Caco-2 (cell line): ENCODE results near the gene GRIN2A. TPM values are rescaled to one million over a fixed set of nuclear protein-coding genes. Genes with fewer than 3 reads are reported as not detected.

Experiments
- BruUV-seq: library from RNA; stranded (reverse); fragments of 400-500 nt; replicated peaks from 2 replicates; lab custom pipeline; 2021; lab: Mats Ljungman, UMichigan
- CTCF ChIA-PET: fragments of 300-600 bp; sonication (Branson Sonifier 250); formaldehyde crosslinking; loops from one replicate; lab custom pipeline; 2022; ENCODE audit warnings: antibody characterized with exemption; lab: Charles Lee
- POLR2A ChIA-PET: fragments of 300-600 bp; sonication (Branson Sonifier 250); formaldehyde crosslinking; loops from one replicate; lab custom pipeline; 2022; ENCODE audit warnings: antibody characterized with exemption; lab: Charles Lee
- DNase-seq, 2 experiments: peaks; one replicate each; pipeline versions ENCODE4 v3.0.0 to v3.0.0-alpha.2; 2020 to 2022
- H3K27me3 ChIP-seq: replicated peaks from 2 replicates; pipeline ENCODE4 v1.6.0; 2011; ENCODE audit warnings: low read length; ENCODE audit not compliant: control insufficient read depth, insufficient read depth
- H3K36me3 ChIP-seq: 2 replicates; pipeline ENCODE4 v1.5.1; 2011; ENCODE audit warnings: low read length; ENCODE audit not compliant: control insufficient read depth, insufficient read depth
- H3K4me1 ChIP-seq: fragments of 250-450 bp; sonication (Bioruptor Pico); 2 replicates; pipeline ENCODE4 v1.5.1; 2020; ENCODE audit warnings: mild to moderate bottlenecking
- H3K4me3 ChIP-seq: 2 replicates; pipeline ENCODE4 v1.5.1; 2011; ENCODE audit warnings: low read depth, mild to moderate bottlenecking, control low read depth, low read length
- H3K9me3 ChIP-seq: fragments of 250-450 bp; sonication (Bioruptor Pico); 2 replicates; pipeline ENCODE4 v1.5.1; 2020; ENCODE audit warnings: mild to moderate bottlenecking, moderate library complexity
- H3K27ac Mint-ChIP-seq: one replicate; pipeline ENCODE4 v1.8.0; 2022; ENCODE audit warnings: mixed read lengths; ENCODE audit not compliant: unreplicated experiment
- H3K27me3 Mint-ChIP-seq: one replicate; pipeline ENCODE4 v1.8.0; 2022; ENCODE audit warnings: mixed read lengths; ENCODE audit not compliant: insufficient read depth, unreplicated experiment
- H3K36me3 Mint-ChIP-seq: one replicate; pipeline ENCODE4 v1.8.0; 2022; ENCODE audit warnings: mild to moderate bottlenecking, mixed read lengths; ENCODE audit not compliant: insufficient read depth, unreplicated experiment
- H3K4me1 Mint-ChIP-seq: one replicate; pipeline ENCODE4 v1.8.0; 2022; ENCODE audit warnings: low read depth, mixed read lengths; ENCODE audit not compliant: unreplicated experiment
- H3K4me3 Mint-ChIP-seq: one replicate; pipeline ENCODE4 v1.8.0; 2022; ENCODE audit warnings: mild to moderate bottlenecking, moderate library complexity, mixed read lengths; ENCODE audit not compliant: unreplicated experiment
- H3K9me3 Mint-ChIP-seq: one replicate; pipeline ENCODE4 v1.8.0; 2022; ENCODE audit warnings: mixed read lengths; ENCODE audit not compliant: unreplicated experiment
- intact Hi-C: fragments of 100-400 bp; cut with micrococcal nuclease; formaldehyde crosslinking; loops from one replicate; pipeline ENCODE4 v1.10.0; 2022; ENCODE audit not compliant: unreplicated experiment
- total RNA-seq: library from RNA; stranded (reverse); gene quantifications from 2 replicates; pipeline ENCODE4 v1.2.3, GENCODE V29; 2022
- TF ChIP-seq, protein P1 (sequence below), 2 experiments: fragments of 200-600 bp in 1 of 2; IDR thresholded peaks; 1 replicate in 1 of 2; 2 replicates in 1 of 2; pipeline versions ENCODE4 v1.5.1 to v1.8.0; 2011 to 2022; ENCODE audit warnings: antibody characterized with exemption in 1 of 2, control low read depth in 1 of 2, inconsistent platforms in 1 of 2, low read depth in 1 of 2, low read length in 1 of 2, mild to moderate bottlenecking in 1 of 2, moderate library complexity in 1 of 2; ENCODE audit not compliant: insufficient read depth in 1 of 2, severe bottlenecking in 1 of 2, unreplicated experiment in 1 of 2

GRIN2A gene
- total RNA-seq, 1 experiment from 2014 or later: 0.54 TPM

DNA sequence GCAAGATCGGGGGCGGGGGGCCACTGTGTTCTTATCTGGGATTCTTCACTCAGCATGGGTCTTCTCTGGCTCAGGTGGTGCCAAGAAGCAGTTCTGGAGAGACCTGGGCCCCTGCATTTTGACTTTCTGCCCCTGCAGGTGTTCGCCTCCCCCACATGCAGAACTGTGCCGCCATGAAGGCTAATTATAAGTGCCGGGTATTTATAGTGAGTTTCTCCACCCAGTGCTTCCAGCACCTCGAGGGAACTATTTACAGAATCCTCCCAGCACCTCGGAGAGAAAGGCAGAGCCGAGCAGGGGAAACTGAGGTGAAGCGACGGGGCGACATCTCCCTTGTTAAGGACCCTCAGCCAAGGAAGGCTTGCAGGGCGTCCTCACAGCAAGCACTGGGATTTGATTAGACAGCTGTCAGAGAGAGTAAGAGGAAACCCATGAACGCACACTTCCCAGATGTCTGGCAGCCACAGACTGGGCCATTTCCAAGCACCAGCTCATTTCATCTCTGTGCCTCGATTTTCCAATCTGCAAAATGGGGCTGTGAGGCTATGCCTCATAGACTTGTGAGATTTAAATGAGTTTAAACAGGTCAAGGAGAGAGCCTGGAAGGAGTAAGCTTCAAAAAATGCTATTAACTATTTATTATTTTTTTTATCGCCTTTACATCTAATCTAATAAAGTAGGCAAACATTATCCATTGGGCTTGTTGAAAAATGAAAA is 36.4 kb upstream of the GRIN2A start:
- no peaks in the 10 kb centered on the region for H3K36me3 ChIP-seq
- H3K9me3 ChIP-seq: no peaks in the 10 kb centered on the region
- BruUV-seq: no TSS peak
- H3K4me3 ChIP-seq: no peak overlapping the region
- Mint-ChIP-seq H3K9me3 (peaks cover 7% of the 10 kb centered on the region), H3K4me3 (no peak overlapping the region), H3K27me3 (no peaks in the 10 kb centered on the region), H3K27ac (no peak overlapping the region), H3K36me3 (no peaks in the 10 kb centered on the region), H3K4me1 (peaks cover 11% of the 10 kb centered on the region)
- CTCF ChIA-PET: no interaction called here
- intact Hi-C loops: no loop called here
- H3K27me3 ChIP-seq: no peaks in the 10 kb centered on the region
- H3K4me1 ChIP-seq: peaks cover 6% of the 10 kb centered on the region; the same call in 1 of the 2 replicates
- no peak for DNase-seq
- TF ChIP-seq, protein P1, sequence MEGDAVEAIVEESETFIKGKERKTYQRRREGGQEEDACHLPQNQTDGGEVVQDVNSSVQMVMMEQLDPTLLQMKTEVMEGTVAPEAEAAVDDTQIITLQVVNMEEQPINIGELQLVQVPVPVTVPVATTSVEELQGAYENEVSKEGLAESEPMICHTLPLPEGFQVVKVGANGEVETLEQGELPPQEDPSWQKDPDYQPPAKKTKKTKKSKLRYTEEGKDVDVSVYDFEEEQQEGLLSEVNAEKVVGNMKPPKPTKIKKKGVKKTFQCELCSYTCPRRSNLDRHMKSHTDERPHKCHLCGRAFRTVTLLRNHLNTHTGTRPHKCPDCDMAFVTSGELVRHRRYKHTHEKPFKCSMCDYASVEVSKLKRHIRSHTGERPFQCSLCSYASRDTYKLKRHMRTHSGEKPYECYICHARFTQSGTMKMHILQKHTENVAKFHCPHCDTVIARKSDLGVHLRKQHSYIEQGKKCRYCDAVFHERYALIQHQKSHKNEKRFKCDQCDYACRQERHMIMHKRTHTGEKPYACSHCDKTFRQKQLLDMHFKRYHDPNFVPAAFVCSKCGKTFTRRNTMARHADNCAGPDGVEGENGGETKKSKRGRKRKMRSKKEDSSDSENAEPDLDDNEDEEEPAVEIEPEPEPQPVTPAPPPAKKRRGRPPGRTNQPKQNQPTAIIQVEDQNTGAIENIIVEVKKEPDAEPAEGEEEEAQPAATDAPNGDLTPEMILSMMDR (IDR thresholded peaks at IDR 0.05; ENCODE audit: insufficient read depth in 1 of 2, low read depth in 1 of 2, low read length in 1 of 2, severe bottlenecking in 1 of 2, unreplicated experiment in 1 of 2): no peak
- POLR2A ChIA-PET: no interaction called here

DNA sequence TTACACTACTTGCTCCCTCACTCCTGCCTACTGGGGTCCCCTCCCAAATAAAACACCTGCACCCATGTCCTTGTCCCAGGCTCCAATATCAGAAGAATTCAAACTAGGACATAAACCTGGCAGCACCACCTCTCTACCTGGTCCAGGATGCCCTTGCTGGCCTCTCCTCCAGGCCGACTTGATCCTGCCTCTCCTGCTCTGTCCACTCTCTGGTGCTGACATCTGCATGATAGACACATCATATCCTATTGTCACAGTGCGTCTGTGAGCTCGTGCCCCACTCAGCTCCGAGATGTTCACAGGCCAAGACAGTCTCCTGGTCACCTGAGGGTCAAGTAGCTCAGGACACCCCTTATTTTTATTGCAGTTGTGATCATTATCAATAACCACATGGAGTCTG is 31.5 kb upstream of the GRIN2A start:
- H3K4me3 Mint-ChIP-seq: no peak overlapping the region
- ChIA-PET POLR2A (no interaction called here), CTCF (no interaction called here)
- H3K9me3 Mint-ChIP-seq: peaks cover 7% of the 10 kb centered on the region
- H3K27me3 Mint-ChIP-seq: no peaks in the 10 kb centered on the region
- no peaks in the 10 kb centered on the region for H3K4me1 Mint-ChIP-seq
- H3K27me3 ChIP-seq: no peaks in the 10 kb centered on the region
- no peak overlapping the region for H3K27ac Mint-ChIP-seq
- TF ChIP-seq, protein P1 (IDR thresholded peaks at IDR 0.05; ENCODE audit: insufficient read depth in 1 of 2, low read depth in 1 of 2, low read length in 1 of 2, severe bottlenecking in 1 of 2, unreplicated experiment in 1 of 2): no peak
- no peak for DNase-seq
- intact Hi-C loops: no loop called here
- H3K36me3 Mint-ChIP-seq: no peaks in the 10 kb centered on the region
- H3K4me1 ChIP-seq: no peaks in the 10 kb centered on the region
- no peaks in the 10 kb centered on the region for H3K9me3 ChIP-seq
- H3K4me3 ChIP-seq: no peak overlapping the region
- H3K36me3 ChIP-seq: no peaks in the 10 kb centered on the region
- BruUV-seq: no TSS peak

DNA sequence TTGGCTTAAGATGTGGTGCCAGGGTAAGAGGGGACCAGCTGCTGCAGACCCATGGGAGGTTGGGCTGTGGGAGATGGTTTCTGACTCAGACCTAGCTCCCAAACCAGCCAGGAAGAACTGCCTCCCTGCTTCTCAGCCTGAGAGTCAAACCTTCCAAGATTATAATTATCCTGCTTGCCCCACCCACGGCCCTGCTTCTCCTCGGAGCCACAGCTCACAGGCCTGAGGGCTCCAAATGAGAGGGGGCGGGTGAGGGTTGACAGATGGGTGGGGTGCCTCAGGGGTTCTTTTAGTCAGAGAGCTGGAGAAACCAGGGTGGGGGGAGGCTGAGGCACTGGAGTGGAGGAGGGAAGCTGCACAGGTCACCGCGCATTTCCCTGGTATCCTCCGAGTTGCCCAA is 28.7 kb upstream of the GRIN2A start:
- Histone ChIP-seq H3K4me3 (no peak overlapping the region), H3K36me3 (no peaks in the 10 kb centered on the region), H3K9me3 (no peaks in the 10 kb centered on the region), H3K4me1 (no peaks in the 10 kb centered on the region), H3K27me3 (no peaks in the 10 kb centered on the region)
- DNase-seq: no peak
- Mint-ChIP-seq H3K4me1 (no peaks in the 10 kb centered on the region), H3K36me3 (no peaks in the 10 kb centered on the region), H3K27ac (no peak overlapping the region), H3K27me3 (no peaks in the 10 kb centered on the region), H3K9me3 (no peaks in the 10 kb centered on the region), H3K4me3 (no peak overlapping the region)
- TF ChIP-seq, protein P1 (IDR thresholded peaks at IDR 0.05; ENCODE audit: insufficient read depth in 1 of 2, low read depth in 1 of 2, low read length in 1 of 2, severe bottlenecking in 1 of 2, unreplicated experiment in 1 of 2): no peak
- intact Hi-C loops: no loop called here
- POLR2A ChIA-PET: no interaction called here
- BruUV-seq: no TSS peak
- CTCF ChIA-PET: no interaction called here
